NCI-H1694 treated with DMSO at 0.1 percent for 48 hours (cell line): ENCODE measurements around the gene ALDOA.

Experiments used
- DNase-seq: peaks from one replicate; lab custom pipeline; 2025; lab: John Stamatoyannopoulos, UW

ALDOA gene

GRCh38 chr16:30041841-30042240 is 23.7 kb upstream of the ALDOA start:
- DNase-seq, result peak; percentile 10

GRCh38 chr16:30046178-30046577 is 19.4 kb upstream of the ALDOA start:
- DNase-seq, result no peak

- no peak for DNase-seq
Observed at GRCh38 chr16:30046588-30046987, 19.0 kb upstream of the ALDOA start.

- DNase-seq, result no peak
Observed at GRCh38 chr16:30049871-30050270, 15.7 kb upstream of the ALDOA start.

GRCh38 chr16:30051518-30051917 is 14.0 kb upstream of the ALDOA start:
- DNase-seq, result no peak

- peak; percentile 68 for DNase-seq
Observed at GRCh38 chr16:30052671-30053372, 12.7 kb upstream of the ALDOA start.

GRCh38 chr16:30053376-30054015 is 12.1 kb upstream of the ALDOA start:
- no peak for DNase-seq

GRCh38 chr16:30054451-30054850 is 11.1 kb upstream of the ALDOA start:
- no peak for DNase-seq

- DNase-seq, result peak; percentile 9
Observed at GRCh38 chr16:30054959-30055553, 10.5 kb upstream of the ALDOA start.

GRCh38 chr16:30060346-30060745 is 5.2 kb upstream of the ALDOA start:
- no peak for DNase-seq

GRCh38 chr16:30060836-30061554 is 4.6 kb upstream of the ALDOA start:
- no peak for DNase-seq

- no peak for DNase-seq
Observed at GRCh38 chr16:30063278-30063892, 2.2 kb upstream of the ALDOA start.

GRCh38 chr16:30063893-30064728 is 1.4 kb upstream of the ALDOA start:
- DNase-seq, result peak; percentile 33

GRCh38 chr16:30064729-30065101 is 845 bp upstream of the ALDOA start:
- no peak for DNase-seq

- DNase-seq, result no peak
Observed at GRCh38 chr16:30065943-30066760, 592 bp downstream of the ALDOA start.

GRCh38 chr16:30066761-30067583 is 1.4 kb downstream of the ALDOA start:
- DNase-seq, result no peak

GRCh38 chr16:30067584-30067916 is 2.0 kb downstream of the ALDOA start:
- DNase-seq, result no peak

- DNase-seq, result no peak
Observed at GRCh38 chr16:30068333-30068732, 2.8 kb downstream of the ALDOA start.

- DNase-seq, result no peak
Observed at GRCh38 chr16:30068750-30069610, 3.4 kb downstream of the ALDOA start.
